Stomach (tissue), 4 donors: Measurements from ENCODE around the gene ZMIZ1.

Experiments used
- CTCF ChIP-seq, 7 experiments: fragments of 450-650 bp in 4 of 7; fragments of 200-600 bp in 3 of 7; sonication (generic) in 3 of 7; IDR thresholded peaks; one replicate each; pipeline ENCODE4 v1.5.1; 2016 to 2019; ENCODE audit warnings: antibody characterized with exemption in 7 of 7, control low read depth in 2 of 7, mild to moderate bottlenecking in 1 of 7
- POLR2A ChIP-seq, 4 donors: fragments of 450-650 bp; IDR thresholded peaks; one replicate each; pipeline ENCODE4 v1.6.1; 2016; ENCODE audit warnings: antibody characterized with exemption in 4 of 4, control low read depth in 2 of 4, mild to moderate bottlenecking in 1 of 4, moderate library complexity in 1 of 4
- POLR2AphosphoS5 ChIP-seq, 3 donors: sonication (generic); formaldehyde crosslinking; IDR thresholded peaks; one replicate each; pipeline ENCODE4 v1.6.1; 2016; ENCODE audit warnings: antibody characterized with exemption in 3 of 3

GRCh38 chr10:79241990-79242619, 173.3 kb downstream of the ZMIZ1 start:
- TF ChIP-seq CTCF (IDR thresholded peaks at IDR 0.05), result no peak
- peak in 2 of 3 donors; percentile 44 to 52 for TF ChIP-seq POLR2AphosphoS5 (IDR thresholded peaks at IDR 0.05)
- TF ChIP-seq POLR2A (IDR thresholded peaks at IDR 0.05), result no peak
